ENCODE measurements around the gene CPEB3.
"Not testable (repeated sequence)": the region's sequence is repeated elsewhere in the genome, so short reads cannot be mapped to it uniquely, and the experiment has no call there.

CPEB3 gene

GRCh38 chr10:92031580-92031979 is 259.3 kb downstream of the CPEB3 start:
- DNase-seq (ENCODE audit: low read depth): no peak

- DNase-seq (ENCODE audit: low read depth): no peak
Measured at GRCh38 chr10:92027141-92027540, 263.7 kb downstream of the CPEB3 start.

GRCh38 chr10:92025340-92025739 is 265.5 kb downstream of the CPEB3 start:
- DNase-seq (ENCODE audit: low read depth): not testable (repeated sequence)

GRCh38 chr10:92024700-92025099 is 266.2 kb downstream of the CPEB3 start:
- DNase-seq (ENCODE audit: low read depth): no peak

DNA sequence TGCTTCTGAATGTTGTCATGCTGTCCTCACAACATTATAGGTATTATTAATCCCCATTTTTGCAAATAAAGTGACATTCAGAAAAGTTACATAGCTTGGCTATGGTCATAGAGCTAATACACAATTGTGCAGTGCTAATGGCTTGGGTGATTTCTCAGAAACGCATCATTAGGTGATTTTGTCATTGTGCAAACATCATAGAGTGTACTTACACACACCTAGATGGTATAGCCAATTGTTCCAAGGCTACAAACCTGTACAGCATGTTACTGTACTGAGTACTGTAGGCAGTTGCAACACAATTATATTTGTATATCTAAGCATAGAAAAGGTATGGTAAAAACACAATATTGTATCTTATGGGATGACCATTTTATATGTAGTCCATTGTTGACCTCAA is 276.3 kb downstream of the CPEB3 start:
- no peak for DNase-seq (ENCODE audit: low read depth)

GRCh38 chr10:92011560-92012214 is 279.2 kb downstream of the CPEB3 start:
- peak; percentile 11 for DNase-seq (ENCODE audit: low read depth)

- DNase-seq (ENCODE audit: low read depth): no peak
Measured at GRCh38 chr10:92010047-92010735, 280.7 kb downstream of the CPEB3 start.

DNA sequence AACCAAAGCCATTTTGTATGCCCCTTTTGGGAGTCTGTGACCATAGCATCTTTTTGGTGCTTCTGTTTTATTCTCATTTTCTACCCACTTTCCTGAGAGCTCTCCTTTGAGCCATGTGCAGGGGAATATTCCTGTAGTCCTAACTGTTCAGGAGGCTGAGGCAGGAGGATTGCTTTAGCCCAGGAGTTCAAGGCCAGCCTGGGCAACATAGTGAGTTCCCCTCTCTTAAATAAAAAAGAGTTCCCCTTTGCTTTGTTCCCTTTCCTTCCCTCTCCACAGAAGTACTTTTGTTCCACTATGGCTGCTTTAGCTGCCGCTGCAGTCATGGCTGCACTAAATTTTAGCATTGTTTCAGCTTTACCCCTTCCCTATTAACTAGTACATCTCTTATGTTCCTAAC is 281.4 kb downstream of the CPEB3 start:
- no peak for DNase-seq (ENCODE audit: low read depth)

GRCh38 chr10:92005978-92006377 is 284.9 kb downstream of the CPEB3 start:
- no peak for DNase-seq (ENCODE audit: low read depth)

GRCh38 chr10:92003258-92003657 is 287.6 kb downstream of the CPEB3 start:
- no peak for DNase-seq (ENCODE audit: low read depth)

DNA sequence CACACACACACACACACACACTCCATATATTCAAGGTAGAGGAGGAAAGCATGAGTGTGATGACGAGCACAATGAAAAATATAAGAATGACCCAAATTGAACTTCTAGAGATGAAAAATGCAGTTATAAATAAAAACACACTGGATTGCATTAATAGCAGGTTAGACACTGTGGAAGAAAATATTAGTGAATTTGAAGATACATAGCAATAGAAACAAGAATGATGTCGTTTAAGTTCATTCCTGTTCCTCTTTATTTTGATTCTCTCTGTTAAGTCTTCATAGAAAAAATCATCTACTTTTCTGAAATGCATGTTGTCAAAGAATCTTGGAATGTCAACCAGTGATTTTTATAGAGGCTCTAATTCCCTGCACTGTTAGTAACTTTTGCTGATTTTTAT is 288.9 kb downstream of the CPEB3 start:
- no peak for DNase-seq (ENCODE audit: low read depth)

GRCh38 chr10:92001581-92001980 is 289.3 kb downstream of the CPEB3 start:
- no peak for DNase-seq (ENCODE audit: low read depth)
